C4-2B (cell line): ENCODE measurements around the gene EMP1.
A peak's percentile ranks its signal among the peaks of the same experiment; 100 is the strongest.

Experiments used
- H3K27ac ChIP-seq: fragments of 450-650 bp; 2 replicates; pipeline ENCODE4 v1.5.1; 2017
- CTCF ChIP-seq: fragments of 450-650 bp; conservative IDR thresholded peaks from 2 replicates; pipeline ENCODE4 v1.5.1; 2017; ENCODE audit warnings: mild to moderate bottlenecking
- ZFX ChIP-seq: fragments of 450-650 bp; IDR thresholded peaks from 2 replicates; pipeline ENCODE4 v1.6.1; 2017

The EMP1 gene

DNA sequence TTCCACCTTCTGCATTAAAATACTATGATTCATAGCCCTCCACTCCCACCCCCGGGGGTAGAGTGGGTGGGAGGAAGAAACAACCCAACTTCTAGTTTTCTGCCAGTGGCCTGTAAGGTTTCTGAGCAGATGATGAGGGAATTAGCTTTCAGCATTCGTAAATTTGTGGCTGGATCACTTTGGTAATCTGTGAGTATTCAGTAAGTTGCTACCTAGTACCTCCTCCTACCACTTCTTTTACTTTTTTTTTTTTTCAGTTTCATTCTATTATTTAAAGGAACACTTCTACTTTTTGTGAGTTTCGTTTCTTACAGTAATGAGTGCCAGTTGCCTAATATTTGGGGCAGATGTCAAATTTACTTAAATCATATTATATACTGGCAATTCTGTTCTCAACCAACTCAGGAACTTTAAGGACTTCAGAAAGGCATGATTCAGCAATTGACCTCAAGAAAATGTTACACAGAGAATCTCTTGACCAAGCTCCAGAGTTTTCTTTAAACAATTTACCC, 42.4 kb upstream of the EMP1 start:
- no peak for TF ChIP-seq ZFX
- TF ChIP-seq CTCF, result no peak
- H3K27ac ChIP-seq, result no peak overlapping the region

DNA sequence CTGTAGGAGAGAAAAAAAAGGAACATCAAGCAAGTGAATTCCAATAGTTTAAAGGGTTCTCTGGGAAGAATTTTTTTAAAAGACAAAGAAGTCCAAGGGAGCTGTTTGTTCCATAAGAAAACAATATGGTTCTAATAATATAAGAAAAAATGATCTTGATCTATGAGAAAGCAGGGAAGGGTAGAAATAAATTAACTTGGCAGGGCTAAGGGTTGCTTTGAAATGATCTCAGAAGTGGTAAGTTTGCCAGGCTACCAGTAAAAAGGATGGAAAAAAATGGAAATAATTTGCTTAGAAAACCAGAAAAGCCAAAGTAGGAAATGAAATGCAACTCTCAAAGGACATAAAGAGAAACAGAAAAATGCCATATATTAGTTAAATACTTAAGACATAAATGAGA, 41.7 kb upstream of the EMP1 start:
- TF ChIP-seq ZFX (no peak), CTCF (no peak)
- H3K27ac ChIP-seq, result no peak overlapping the region

DNA sequence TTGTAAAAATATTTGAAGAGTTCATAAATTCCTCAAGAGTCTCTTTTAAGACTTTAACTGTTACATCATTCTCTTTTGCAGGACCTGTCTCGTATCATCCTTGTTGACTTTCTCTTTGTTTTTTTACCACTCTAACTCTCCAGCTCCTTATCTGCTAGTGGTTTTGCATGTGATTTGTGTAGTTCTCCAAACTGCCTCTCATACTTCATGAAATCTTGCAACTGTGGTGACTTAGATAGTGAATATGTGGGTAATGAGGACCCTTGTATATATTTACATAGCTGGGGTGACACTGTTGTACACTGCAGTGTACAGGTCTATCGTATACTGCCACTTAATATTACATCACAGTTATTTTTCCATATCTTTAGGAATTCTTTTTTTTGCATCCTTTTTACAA, 40.2 kb upstream of the EMP1 start:
- H3K27ac ChIP-seq, result no peak overlapping the region
- TF ChIP-seq CTCF (no peak), ZFX (no peak)

GRCh38 chr12:13161172-13161571, 35.4 kb upstream of the EMP1 start:
- TF ChIP-seq CTCF (peak; percentile 57), ZFX (no peak)
- no peak overlapping the region for H3K27ac ChIP-seq

DNA sequence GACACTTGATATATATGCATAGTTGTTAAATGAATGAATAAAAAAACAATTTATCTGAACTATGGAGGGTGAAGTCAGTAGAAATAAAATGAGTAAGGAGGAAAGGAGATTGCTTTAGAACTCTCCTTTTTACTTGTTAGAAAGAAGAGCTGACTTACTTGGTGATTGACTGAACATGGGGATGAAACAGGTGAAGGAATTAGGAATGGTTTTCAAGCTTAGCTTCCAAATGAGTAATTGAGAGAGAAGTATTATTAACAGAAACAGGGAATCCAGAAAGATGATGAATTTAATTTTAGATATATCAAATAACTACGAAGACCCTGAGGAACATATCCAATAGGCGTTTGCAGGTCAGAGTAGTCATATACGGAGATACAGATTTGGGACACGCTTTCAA, 33.6 kb upstream of the EMP1 start:
- H3K27ac ChIP-seq, result no peak overlapping the region
- TF ChIP-seq ZFX, result no peak
- no peak for TF ChIP-seq CTCF

GRCh38 chr12:13163868-13164635, 32.5 kb upstream of the EMP1 start:
- H3K27ac ChIP-seq, result no peak overlapping the region
- TF ChIP-seq ZFX, result no peak
- no peak for TF ChIP-seq CTCF

- no peak for TF ChIP-seq ZFX
- TF ChIP-seq CTCF, result no peak
- H3K27ac ChIP-seq, result no peak overlapping the region
Measured at GRCh38 chr12:13164921-13165616, 31.5 kb upstream of the EMP1 start.
